ENCODE data around the gene AKT2. TPM values are rescaled to one million over a fixed set of nuclear protein-coding genes. Genes with fewer than 3 reads are reported as not detected.
A peak's percentile ranks its signal among the peaks of the same experiment; 100 is the strongest.

AKT2 gene
- total and polyA plus RNA-seq, 2 of the 8 experiments (the other 6 are each of a cell fraction or from before 2014, with no cell fraction given) = 151 to 183 TPM

DNA sequence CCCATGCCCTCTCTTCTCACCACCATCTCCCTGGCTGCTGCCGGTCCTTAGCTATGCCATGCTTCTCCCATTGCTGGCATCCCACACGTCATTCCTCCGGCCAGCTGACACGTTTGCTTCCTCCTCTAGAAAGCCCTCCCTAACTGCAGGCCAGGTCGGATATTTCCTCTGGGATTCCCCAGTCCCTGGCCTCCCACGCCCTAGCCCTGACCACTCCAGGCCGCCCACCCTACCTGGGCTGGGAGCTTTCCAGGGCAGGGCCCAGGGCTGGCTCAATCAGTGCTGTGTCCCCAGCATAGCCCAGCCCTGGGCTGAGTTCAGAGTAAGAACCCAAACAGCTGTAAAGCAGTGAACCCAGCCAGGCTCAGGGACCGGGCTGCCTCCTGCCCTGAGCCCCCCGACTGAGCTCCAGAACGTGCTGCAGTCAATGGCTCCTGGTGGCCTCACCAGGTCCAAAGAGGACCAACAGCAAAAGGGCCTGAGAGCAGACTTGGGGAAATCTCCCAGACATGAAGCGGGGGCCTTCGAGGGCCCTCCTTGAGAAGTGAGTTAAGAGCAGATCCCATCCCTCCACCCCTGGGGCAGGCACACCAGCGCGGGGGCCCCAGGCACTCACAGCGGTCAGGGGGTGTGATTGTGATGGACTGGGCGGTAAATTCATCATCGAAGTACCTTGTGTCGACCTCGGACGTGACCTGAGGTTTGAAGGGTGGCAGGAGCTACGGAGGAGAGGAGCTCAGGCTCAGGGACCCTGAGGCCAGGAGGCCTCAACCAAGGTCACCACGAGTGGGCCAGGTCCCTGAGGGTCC lies 50.5 kb downstream of the AKT2 start:
- ChIA-PET POLR2A (ENCODE audit: partially characterized antibody) (interaction anchor here (1.3 kb wide), 1 partner anchor 47 kb away, joined by 3 read pairs; no protein-coding TSS in a partner anchor), CTCF (ENCODE audit: partially characterized antibody) (interaction anchor here (0.9 to 3.5 kb wide), 15 partner anchors 8 to 95 kb away, joined by 3 to 13 read pairs (median 5); partner anchors contain the start of genes CCNP, MAP3K10 and TTC9B)
- H3K79me2 ChIP-seq (ENCODE audit: control insufficient read depth in 1 of 2, insufficient read depth in 2 of 2, low read length in 2 of 2) = no peaks in the 10 kb centered on the region
- WGBS, 2 experiments (ENCODE audit: extremely low coverage in 1 of 2, insufficient coverage in 1 of 2, insufficient read length in 1 of 2, insufficient replicate concordance in 2 of 2, low coverage in 1 of 2, low lambda C conversion rate in 2 of 2, missing lambda C conversion rate in 1 of 2) = 89% methylated on average over 15 of the region's 22 CpGs; no CpG with 5 or more reads in 1 of the 2 experiments
- no peak overlapping the region for H3K4me3 ChIP-seq (ENCODE audit: extremely low read depth in 1 of 4, insufficient read depth in 2 of 4, low read depth in 3 of 4, low read length in 4 of 4)
- H2BK5ac ChIP-seq (ENCODE audit: low read depth, low read length) = peak overlapping the region; percentile 18; the same call in 1 of the 2 replicates
- no peak overlapping the region for H3K23ac ChIP-seq (ENCODE audit: insufficient read length)
- H3K56ac ChIP-seq (replicated peaks; ENCODE audit: insufficient read length, low read depth, low read length) = no peak overlapping the region
- no peak overlapping the region for H2BK15ac ChIP-seq (ENCODE audit: low read length)
- DNase-seq (ENCODE audit: low read depth in 1 of 2, low spot score in 2 of 2) (no peak), FAIRE-seq (no peak)
- H2AK5ac ChIP-seq (ENCODE audit: low read depth, low read length) = no peak overlapping the region
- H4K5ac ChIP-seq (ENCODE audit: insufficient read length, low read depth, low read length) = no peak overlapping the region
- no peak overlapping the region for H2BK20ac ChIP-seq (ENCODE audit: low read length)
- H3K27ac ChIP-seq (ENCODE audit: low read depth, low read length) = no peak overlapping the region
- H3K4me1 ChIP-seq (replicated peaks in 1 of 4; ENCODE audit: control insufficient read depth in 3 of 4, insufficient read depth in 4 of 4, low read length in 3 of 4) = peaks cover 0 to 20% (median 13%) of the 10 kb centered on the region in 4 experiments; a peak in 6 of 7 replicates
- H4K91ac ChIP-seq (replicated peaks; ENCODE audit: insufficient read length, low read length) = no peak overlapping the region
- no peak overlapping the region for H2AFZ ChIP-seq (ENCODE audit: low read length)
- no peak overlapping the region for H2BK12ac ChIP-seq (ENCODE audit: low read depth, low read length)
- no peak overlapping the region for H3K4me2 ChIP-seq (ENCODE audit: insufficient read depth in 1 of 2, low read depth in 2 of 2, low read length in 2 of 2)
- no peaks in the 10 kb centered on the region for H3K9me3 ChIP-seq (ENCODE audit: insufficient read depth in 2 of 2, low read depth in 1 of 2, low read length in 1 of 2)
- no peak overlapping the region for H4K8ac ChIP-seq (ENCODE audit: extremely low read depth, insufficient read depth, low read length)
- H3K27me3 ChIP-seq (replicated peaks in 1 of 4; ENCODE audit: control insufficient read depth in 3 of 4, extremely low read depth in 1 of 4, insufficient read depth in 3 of 4, low read length in 3 of 4) = no peaks in the 10 kb centered on the region
- peaks cover 0 to 9% of the 10 kb centered on the region in 2 experiments for H4K20me1 ChIP-seq (replicated peaks in 1 of 2; ENCODE audit: control insufficient read depth in 1 of 2, insufficient read depth in 2 of 2, low read length in 2 of 2)
- H3K36me3 ChIP-seq (ENCODE audit: control insufficient read depth in 2 of 4, insufficient read depth in 4 of 4, low read length in 3 of 4) = peaks cover 3 to 22% (median 8%) of the 10 kb centered on the region in 4 experiments; a peak in 5 of 8 replicates
- H3K18ac ChIP-seq (ENCODE audit: extremely low read depth, low read length) = no peak overlapping the region
- no peak overlapping the region for H2BK120ac ChIP-seq (replicated peaks; ENCODE audit: low read depth, low read length)
- no peaks in the 10 kb centered on the region; the same call in 1 of the 2 replicates for H3K79me1 ChIP-seq (ENCODE audit: low read depth, low read length)
- H3K4ac ChIP-seq (replicated peaks; ENCODE audit: insufficient read length, low read depth, low read length) = no peak overlapping the region
- H3K9ac ChIP-seq (replicated peaks in 1 of 4; ENCODE audit: extremely low read depth in 1 of 4, low read depth in 3 of 4, low read length in 3 of 4) = no peak overlapping the region
- no peak for TF ChIP-seq SIX5 (IDR thresholded peaks at IDR 0.05; ENCODE audit: low read depth, low read length)
- TF ChIP-seq BRCA1 (IDR thresholded peaks at IDR 0.05; ENCODE audit: low read depth, low read length) = no peak
- no peak for TF ChIP-seq ZNF274 (IDR thresholded peaks at IDR 0.05; ENCODE audit: borderline replicate concordance, extremely low read depth, low read length)
- TF ChIP-seq, protein P1, sequence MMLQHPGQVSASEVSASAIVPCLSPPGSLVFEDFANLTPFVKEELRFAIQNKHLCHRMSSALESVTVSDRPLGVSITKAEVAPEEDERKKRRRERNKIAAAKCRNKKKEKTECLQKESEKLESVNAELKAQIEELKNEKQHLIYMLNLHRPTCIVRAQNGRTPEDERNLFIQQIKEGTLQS (IDR thresholded peaks at IDR 0.05; ENCODE audit: insufficient read depth, low read depth, low read length) = no peak
- TF ChIP-seq SRF (IDR thresholded peaks at IDR 0.05; ENCODE audit: low read depth, low read length) = no peak
- TF ChIP-seq TBP (IDR thresholded peaks at IDR 0.05; ENCODE audit: low read depth, low read length) = no peak
- TF ChIP-seq, protein P2, sequence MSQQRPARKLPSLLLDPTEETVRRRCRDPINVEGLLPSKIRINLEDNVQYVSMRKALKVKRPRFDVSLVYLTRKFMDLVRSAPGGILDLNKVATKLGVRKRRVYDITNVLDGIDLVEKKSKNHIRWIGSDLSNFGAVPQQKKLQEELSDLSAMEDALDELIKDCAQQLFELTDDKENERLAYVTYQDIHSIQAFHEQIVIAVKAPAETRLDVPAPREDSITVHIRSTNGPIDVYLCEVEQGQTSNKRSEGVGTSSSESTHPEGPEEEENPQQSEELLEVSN (IDR thresholded peaks at IDR 0.05) = no peak
- no peak for TF ChIP-seq KDM5A (IDR thresholded peaks at IDR 0.05; ENCODE audit: low read length)
- no peak for TF ChIP-seq MAX (IDR thresholded peaks at IDR 0.05)
- no peak for TF ChIP-seq JUN (IDR thresholded peaks at IDR 0.05; ENCODE audit: low read depth, low read length)
- no peak for TF ChIP-seq TAF7 (optimal IDR thresholded peaks at IDR 0.05; ENCODE audit: borderline replicate concordance, low read depth, low read length)
- no peak overlapping the region for H3K14ac ChIP-seq (ENCODE audit: insufficient read length)
- H3K23me2 ChIP-seq (ENCODE audit: low read depth, low read length) = no peaks in the 10 kb centered on the region

Data from H1 (cell line).